WTC11 (cell line): ENCODE data around the gene SUGP2.

Experiments used
- ETV6 ChIP-seq: sonication (generic); formaldehyde crosslinking; IDR thresholded peaks from 2 replicates; pipeline ENCODE4 v1.8.1; 2022; ENCODE audit warnings: mild to moderate bottlenecking, missing genetic modification reagents
- NFATC4 ChIP-seq: fragments of 250-450 bp; sonication (Bioruptor Pico); IDR thresholded peaks from 2 replicates; pipeline ENCODE4 v1.9.0; 2021; ENCODE audit warnings: mild to moderate bottlenecking
- TP53 ChIP-seq: sonication (generic); formaldehyde crosslinking; IDR thresholded peaks from 2 replicates; pipeline ENCODE4 v1.8.1; 2023; ENCODE audit warnings: mild to moderate bottlenecking, missing genetic modification reagents
- TF ChIP-seq, protein P1 (sequence below): sonication (generic); formaldehyde crosslinking; IDR thresholded peaks from 2 replicates; pipeline ENCODE4 v1.8.0; 2022; ENCODE audit warnings: mild to moderate bottlenecking, missing genetic modification reagents
- TF ChIP-seq, protein P2 (sequence below): fragments of 200-600 bp; IDR thresholded peaks from 2 replicates; pipeline ENCODE4 v1.8.0; 2022; ENCODE audit warnings: antibody characterized with exemption
- TF ChIP-seq, protein P3 (sequence below): sonication (generic); formaldehyde crosslinking; IDR thresholded peaks from 2 replicates; pipeline ENCODE4 v1.8.0; 2022; ENCODE audit warnings: mild to moderate bottlenecking, missing genetic modification reagents

DNA sequence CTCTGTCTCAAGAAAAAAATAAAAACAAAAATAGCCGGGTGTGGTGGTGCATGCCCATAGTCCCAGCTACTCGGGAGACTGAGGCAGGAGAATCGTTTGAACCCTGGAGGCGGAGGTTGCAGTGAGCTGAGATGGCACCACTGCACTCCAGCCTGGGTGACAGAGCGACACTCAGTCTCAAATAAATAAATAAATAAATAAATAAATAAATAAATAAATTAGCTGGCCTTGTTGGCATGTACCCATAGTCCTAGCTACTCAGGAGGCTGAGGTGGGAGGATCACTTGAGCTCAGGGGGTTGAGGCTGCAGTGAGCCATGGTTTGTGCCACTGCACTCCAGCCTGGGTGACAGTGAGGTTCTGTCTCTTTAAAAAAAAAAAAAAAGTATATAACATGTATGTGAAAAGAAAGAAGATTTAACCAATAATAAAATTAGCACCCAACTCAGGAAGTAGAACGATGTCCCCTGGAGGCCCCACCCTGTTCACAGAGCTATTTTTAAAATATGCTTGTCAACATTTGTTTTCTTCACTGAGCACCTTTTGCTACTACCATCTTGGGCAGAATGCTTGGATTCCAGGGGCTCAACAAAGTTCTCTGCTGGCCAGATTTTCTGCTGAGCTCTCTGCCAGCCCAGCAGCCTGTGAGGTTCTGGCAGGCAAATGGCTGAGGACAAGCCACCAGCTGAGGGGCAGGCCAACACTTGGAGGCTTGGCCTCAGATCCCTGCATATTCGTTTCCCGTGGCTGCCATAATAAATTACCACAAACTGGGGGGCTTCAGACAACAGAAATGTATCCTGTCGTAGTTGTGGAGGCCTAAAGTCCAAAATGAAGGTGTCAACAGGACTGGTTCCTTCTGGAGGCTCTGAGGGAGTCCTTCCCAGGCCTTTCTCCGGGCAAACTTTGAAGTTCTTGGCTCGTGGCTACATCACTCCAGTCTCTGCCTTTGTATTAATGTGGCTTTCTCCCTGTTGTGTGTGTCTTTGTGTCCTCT, 35.6 kb upstream of the SUGP2 start:
- no peak for TF ChIP-seq ETV6 (CRISPR knock-in tag)
- no peak for TF ChIP-seq TP53
- no peak for TF ChIP-seq NFATC4 (CRISPR knock-in tag)
- TF ChIP-seq, protein P1, sequence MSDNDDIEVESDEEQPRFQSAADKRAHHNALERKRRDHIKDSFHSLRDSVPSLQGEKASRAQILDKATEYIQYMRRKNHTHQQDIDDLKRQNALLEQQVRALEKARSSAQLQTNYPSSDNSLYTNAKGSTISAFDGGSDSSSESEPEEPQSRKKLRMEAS (CRISPR knock-in tag), result no peak
- TF ChIP-seq, protein P2, sequence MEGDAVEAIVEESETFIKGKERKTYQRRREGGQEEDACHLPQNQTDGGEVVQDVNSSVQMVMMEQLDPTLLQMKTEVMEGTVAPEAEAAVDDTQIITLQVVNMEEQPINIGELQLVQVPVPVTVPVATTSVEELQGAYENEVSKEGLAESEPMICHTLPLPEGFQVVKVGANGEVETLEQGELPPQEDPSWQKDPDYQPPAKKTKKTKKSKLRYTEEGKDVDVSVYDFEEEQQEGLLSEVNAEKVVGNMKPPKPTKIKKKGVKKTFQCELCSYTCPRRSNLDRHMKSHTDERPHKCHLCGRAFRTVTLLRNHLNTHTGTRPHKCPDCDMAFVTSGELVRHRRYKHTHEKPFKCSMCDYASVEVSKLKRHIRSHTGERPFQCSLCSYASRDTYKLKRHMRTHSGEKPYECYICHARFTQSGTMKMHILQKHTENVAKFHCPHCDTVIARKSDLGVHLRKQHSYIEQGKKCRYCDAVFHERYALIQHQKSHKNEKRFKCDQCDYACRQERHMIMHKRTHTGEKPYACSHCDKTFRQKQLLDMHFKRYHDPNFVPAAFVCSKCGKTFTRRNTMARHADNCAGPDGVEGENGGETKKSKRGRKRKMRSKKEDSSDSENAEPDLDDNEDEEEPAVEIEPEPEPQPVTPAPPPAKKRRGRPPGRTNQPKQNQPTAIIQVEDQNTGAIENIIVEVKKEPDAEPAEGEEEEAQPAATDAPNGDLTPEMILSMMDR, result no peak
- TF ChIP-seq, protein P3, sequence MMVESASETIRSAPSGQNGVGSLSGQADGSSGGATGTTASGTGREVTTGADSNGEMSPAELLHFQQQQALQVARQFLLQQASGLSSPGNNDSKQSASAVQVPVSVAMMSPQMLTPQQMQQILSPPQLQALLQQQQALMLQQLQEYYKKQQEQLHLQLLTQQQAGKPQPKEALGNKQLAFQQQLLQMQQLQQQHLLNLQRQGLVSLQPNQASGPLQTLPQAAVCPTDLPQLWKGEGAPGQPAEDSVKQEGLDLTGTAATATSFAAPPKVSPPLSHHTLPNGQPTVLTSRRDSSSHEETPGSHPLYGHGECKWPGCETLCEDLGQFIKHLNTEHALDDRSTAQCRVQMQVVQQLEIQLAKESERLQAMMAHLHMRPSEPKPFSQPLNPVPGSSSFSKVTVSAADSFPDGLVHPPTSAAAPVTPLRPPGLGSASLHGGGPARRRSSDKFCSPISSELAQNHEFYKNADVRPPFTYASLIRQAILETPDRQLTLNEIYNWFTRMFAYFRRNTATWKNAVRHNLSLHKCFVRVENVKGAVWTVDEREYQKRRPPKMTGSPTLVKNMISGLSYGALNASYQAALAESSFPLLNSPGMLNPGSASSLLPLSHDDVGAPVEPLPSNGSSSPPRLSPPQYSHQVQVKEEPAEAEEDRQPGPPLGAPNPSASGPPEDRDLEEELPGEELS (CRISPR knock-in tag), result no peak
